HCT116 (cell line): Measurements from ENCODE around the gene NKAIN4.

Source experiments
- CTCF ChIP-seq, 3 experiments: fragments of 200-600 bp in 1 of 3; sonication (generic) in 1 of 3; IDR thresholded peaks in 2 of 3; conservative IDR thresholded peaks in 1 of 3; 2 replicates each; pipeline ENCODE4 v1.5.1; 2012 to 2017; ENCODE audit warnings: low read depth in 2 of 3, low read length in 2 of 3, antibody characterized with exemption in 1 of 3, borderline replicate concordance in 1 of 3, control low read depth in 1 of 3, mild to moderate bottlenecking in 1 of 3, mixed read lengths in 1 of 3, mixed run types in 1 of 3, moderate library complexity in 1 of 3; ENCODE audit not compliant: insufficient read depth in 1 of 3
- POLR2A ChIP-seq: IDR thresholded peaks from 2 replicates; pipeline ENCODE4 v1.7.0; 2011; ENCODE audit warnings: borderline replicate concordance; ENCODE audit not compliant: insufficient read depth, insufficient read length; ENCODE audit errors: extremely low read depth
- POLR2AphosphoS5 ChIP-seq: IDR thresholded peaks from 2 replicates; pipeline ENCODE4 v1.6.1; 2011; ENCODE audit warnings: mild to moderate bottlenecking, low read depth, low read length, moderate library complexity
- TCF7L2 ChIP-seq: IDR thresholded peaks from 2 replicates; pipeline ENCODE4 v1.7.0; 2011; ENCODE audit warnings: borderline replicate concordance, inconsistent platforms; ENCODE audit not compliant: insufficient read depth, insufficient read length; ENCODE audit errors: extremely low read depth

GRCh38 chr20:63289311-63290135 lies 35.3 kb upstream of the NKAIN4 start:
- TF ChIP-seq POLR2A (no peak), CTCF (IDR thresholded peaks at IDR 0.05 in 2 of 3, conservative IDR thresholded peaks at IDR 0.05 in 1 of 3; ENCODE audit: borderline replicate concordance in 1 of 3, insufficient read depth in 1 of 3, low read depth in 2 of 3, low read length in 2 of 3) (no peak), TCF7L2 (no peak), POLR2AphosphoS5 (no peak; the same call in 1 of the 2 replicates)
